GM23338 (cell line): ENCODE data around the gene UQCRC1. TPM values are rescaled to one million over a fixed set of nuclear protein-coding genes. Genes with fewer than 3 reads are reported as not detected.

ENCODE experiments used
- ATAC-seq: fragments of 200-7000 bp; cut with Tn5 transposase; 3 replicates; pipeline ENCODE4 v1.9.1; 2020
- DNase-seq: peaks from one replicate; pipeline ENCODE4 v3.0.0-alpha.2; 2015; ENCODE audit warnings: low spot score
- H2AFZ ChIP-seq: fragments of 200-600 bp; sonication (generic); 2 replicates; pipeline ENCODE4 v1.8.0; 2016; ENCODE audit warnings: antibody characterized with exemption, mild to moderate bottlenecking, moderate library complexity
- H3F3A ChIP-seq: fragments of 200-600 bp; sonication (generic); replicated peaks from 2 replicates; pipeline ENCODE4 v1.8.0; 2017; ENCODE audit warnings: antibody characterized with exemption, mixed run types, low read depth
- H3K27ac ChIP-seq: fragments of 200-600 bp; sonication (generic); 2 replicates; pipeline ENCODE4 v1.6.1; 2016; ENCODE audit warnings: low read depth
- H3K27me3 ChIP-seq: fragments of 200-600 bp; sonication (generic); 2 replicates; pipeline ENCODE4 v1.8.0; 2016; ENCODE audit warnings: mild to moderate bottlenecking, mixed run types, moderate library complexity; ENCODE audit not compliant: insufficient read depth
- H3K36me3 ChIP-seq: fragments of 200-600 bp; sonication (generic); 2 replicates; pipeline ENCODE4 v1.8.0; 2016; ENCODE audit warnings: mild to moderate bottlenecking; ENCODE audit not compliant: insufficient read depth
- H3K4me1 ChIP-seq: fragments of 200-600 bp; sonication (generic); 2 replicates; pipeline ENCODE4 v1.8.0; 2016; ENCODE audit warnings: mild to moderate bottlenecking, moderate library complexity; ENCODE audit not compliant: insufficient read depth
- H3K4me2 ChIP-seq: fragments of 200-600 bp; sonication (generic); 2 replicates; pipeline ENCODE4 v1.7.1; 2017; ENCODE audit warnings: mixed run types
- H3K4me3 ChIP-seq: fragments of 200-600 bp; sonication (generic); 2 replicates; pipeline ENCODE4 v1.6.1; 2016; ENCODE audit warnings: mixed run types
- H3K79me2 ChIP-seq: fragments of 200-600 bp; sonication (generic); replicated peaks from 2 replicates; pipeline ENCODE4 v1.8.0; 2017; ENCODE audit warnings: mild to moderate bottlenecking; ENCODE audit not compliant: insufficient read depth
- H3K9me2 ChIP-seq: fragments of 200-600 bp; sonication (generic); 2 replicates; pipeline ENCODE4 v1.8.0; 2017; ENCODE audit not compliant: insufficient read depth
- H4K20me1 ChIP-seq: fragments of 200-600 bp; sonication (generic); replicated peaks from 2 replicates; pipeline ENCODE4 v1.8.0; 2017; ENCODE audit warnings: mild to moderate bottlenecking; ENCODE audit not compliant: insufficient read depth
- H3K27ac Mint-ChIP-seq: 2 replicates; pipeline ENCODE4 v1.8.0; 2020; ENCODE audit warnings: inconsistent platforms, mild to moderate bottlenecking, moderate library complexity, mixed read lengths
- H3K27me3 Mint-ChIP-seq: 3 replicates; pipeline ENCODE4 v1.8.0; 2022; ENCODE audit warnings: low read depth, mild to moderate bottlenecking, moderate library complexity, mixed read lengths, inconsistent platforms; ENCODE audit not compliant: insufficient read depth, poor library complexity
- H3K36me3 Mint-ChIP-seq: 3 replicates; pipeline ENCODE4 v1.8.0; 2021; ENCODE audit warnings: low read depth, mild to moderate bottlenecking, inconsistent platforms, moderate library complexity, mixed read lengths
- H3K4me1 Mint-ChIP-seq: 3 replicates; pipeline ENCODE4 v1.8.0; 2020; ENCODE audit warnings: mild to moderate bottlenecking, inconsistent platforms, mixed read lengths
- H3K4me3 Mint-ChIP-seq: 3 replicates; pipeline ENCODE4 v1.8.0; 2021; ENCODE audit warnings: moderate library complexity, mild to moderate bottlenecking, inconsistent platforms, mixed read lengths
- H3K9me3 Mint-ChIP-seq: 3 replicates; pipeline ENCODE4 v1.8.0; 2020; ENCODE audit warnings: moderate library complexity, mild to moderate bottlenecking, inconsistent platforms, mixed read lengths
- CREB1 ChIP-seq: fragments of 250-450 bp; sonication (Bioruptor Pico); IDR thresholded peaks from 2 replicates; pipeline ENCODE4 v1.5.0; 2020; ENCODE audit warnings: low read depth, mild to moderate bottlenecking, moderate library complexity
- ETS1 ChIP-seq: IDR thresholded peaks from 2 replicates; pipeline ENCODE4 v1.6.1; 2016; ENCODE audit warnings: antibody characterized with exemption
- EZH2 ChIP-seq: fragments of 200-600 bp; sonication (generic); IDR thresholded peaks from one replicate; pipeline ENCODE4 v1.8.0; 2017; ENCODE audit warnings: antibody characterized with exemption, mild to moderate bottlenecking, low read depth; ENCODE audit not compliant: unreplicated experiment
- JUNB ChIP-seq: IDR thresholded peaks from one replicate; pipeline ENCODE4 v1.6.1; 2016; ENCODE audit warnings: antibody characterized with exemption; ENCODE audit not compliant: unreplicated experiment
- POLR2AphosphoS5 ChIP-seq: IDR thresholded peaks from 2 replicates; pipeline ENCODE4 v1.6.1; 2016; ENCODE audit warnings: antibody characterized with exemption, low read depth
- ZNF114 ChIP-seq: fragments of 250-450 bp; sonication (Bioruptor Pico); IDR thresholded peaks from 2 replicates; pipeline ENCODE4 v1.5.0; 2020; ENCODE audit warnings: mild to moderate bottlenecking, moderate library complexity
- ZNF331 ChIP-seq: fragments of 250-450 bp; sonication (Bioruptor Pico); IDR thresholded peaks from 2 replicates; pipeline ENCODE4 v1.5.0; 2020; ENCODE audit warnings: low read depth, mild to moderate bottlenecking, moderate library complexity
- polyA plus RNA-seq: library from polyadenylated mRNA; unstranded; fragments of >200 nt; fragmentation: Nextera tagmentation; extraction: Ambion mirVana; gene quantifications from 2 replicates; pipeline ENCODE4 v1.2.1, GENCODE V29; 2016
- total RNA-seq: library from RNA; depleted of rRNA; stranded (reverse); fragments of >200 nt; shearing (Covaris generic); gene quantifications from 2 replicates; pipeline ENCODE4 v1.2.3, GENCODE V29; 2014
- TF ChIP-seq, protein P1 (sequence below): fragments of 250-450 bp; sonication (Bioruptor Pico); IDR thresholded peaks from 2 replicates; pipeline ENCODE4 v1.5.0; 2020; ENCODE audit warnings: mild to moderate bottlenecking, moderate library complexity
- TF ChIP-seq, protein P2 (sequence below), 2 experiments: fragments of 200-600 bp in 1 of 2; sonication (generic) in 1 of 2; conservative IDR thresholded peaks; 2 replicates each; pipeline versions ENCODE4 v1.5.1 to v1.6.1; 2016 to 2017; ENCODE audit warnings: antibody characterized with exemption in 2 of 2, low read depth in 2 of 2, mild to moderate bottlenecking in 2 of 2, moderate library complexity in 1 of 2

The UQCRC1 gene
- total and polyA plus RNA-seq, 2 experiments from 2014 or later: 232 to 439 TPM

GRCh38 chr3:48596676-48597407, 12.6 kb downstream of the UQCRC1 start:
- TF ChIP-seq CREB1 (CRISPR knock-in tag): no peak
- no peak for TF ChIP-seq ETS1
- TF ChIP-seq JUNB: no peak
- TF ChIP-seq, protein P1, sequence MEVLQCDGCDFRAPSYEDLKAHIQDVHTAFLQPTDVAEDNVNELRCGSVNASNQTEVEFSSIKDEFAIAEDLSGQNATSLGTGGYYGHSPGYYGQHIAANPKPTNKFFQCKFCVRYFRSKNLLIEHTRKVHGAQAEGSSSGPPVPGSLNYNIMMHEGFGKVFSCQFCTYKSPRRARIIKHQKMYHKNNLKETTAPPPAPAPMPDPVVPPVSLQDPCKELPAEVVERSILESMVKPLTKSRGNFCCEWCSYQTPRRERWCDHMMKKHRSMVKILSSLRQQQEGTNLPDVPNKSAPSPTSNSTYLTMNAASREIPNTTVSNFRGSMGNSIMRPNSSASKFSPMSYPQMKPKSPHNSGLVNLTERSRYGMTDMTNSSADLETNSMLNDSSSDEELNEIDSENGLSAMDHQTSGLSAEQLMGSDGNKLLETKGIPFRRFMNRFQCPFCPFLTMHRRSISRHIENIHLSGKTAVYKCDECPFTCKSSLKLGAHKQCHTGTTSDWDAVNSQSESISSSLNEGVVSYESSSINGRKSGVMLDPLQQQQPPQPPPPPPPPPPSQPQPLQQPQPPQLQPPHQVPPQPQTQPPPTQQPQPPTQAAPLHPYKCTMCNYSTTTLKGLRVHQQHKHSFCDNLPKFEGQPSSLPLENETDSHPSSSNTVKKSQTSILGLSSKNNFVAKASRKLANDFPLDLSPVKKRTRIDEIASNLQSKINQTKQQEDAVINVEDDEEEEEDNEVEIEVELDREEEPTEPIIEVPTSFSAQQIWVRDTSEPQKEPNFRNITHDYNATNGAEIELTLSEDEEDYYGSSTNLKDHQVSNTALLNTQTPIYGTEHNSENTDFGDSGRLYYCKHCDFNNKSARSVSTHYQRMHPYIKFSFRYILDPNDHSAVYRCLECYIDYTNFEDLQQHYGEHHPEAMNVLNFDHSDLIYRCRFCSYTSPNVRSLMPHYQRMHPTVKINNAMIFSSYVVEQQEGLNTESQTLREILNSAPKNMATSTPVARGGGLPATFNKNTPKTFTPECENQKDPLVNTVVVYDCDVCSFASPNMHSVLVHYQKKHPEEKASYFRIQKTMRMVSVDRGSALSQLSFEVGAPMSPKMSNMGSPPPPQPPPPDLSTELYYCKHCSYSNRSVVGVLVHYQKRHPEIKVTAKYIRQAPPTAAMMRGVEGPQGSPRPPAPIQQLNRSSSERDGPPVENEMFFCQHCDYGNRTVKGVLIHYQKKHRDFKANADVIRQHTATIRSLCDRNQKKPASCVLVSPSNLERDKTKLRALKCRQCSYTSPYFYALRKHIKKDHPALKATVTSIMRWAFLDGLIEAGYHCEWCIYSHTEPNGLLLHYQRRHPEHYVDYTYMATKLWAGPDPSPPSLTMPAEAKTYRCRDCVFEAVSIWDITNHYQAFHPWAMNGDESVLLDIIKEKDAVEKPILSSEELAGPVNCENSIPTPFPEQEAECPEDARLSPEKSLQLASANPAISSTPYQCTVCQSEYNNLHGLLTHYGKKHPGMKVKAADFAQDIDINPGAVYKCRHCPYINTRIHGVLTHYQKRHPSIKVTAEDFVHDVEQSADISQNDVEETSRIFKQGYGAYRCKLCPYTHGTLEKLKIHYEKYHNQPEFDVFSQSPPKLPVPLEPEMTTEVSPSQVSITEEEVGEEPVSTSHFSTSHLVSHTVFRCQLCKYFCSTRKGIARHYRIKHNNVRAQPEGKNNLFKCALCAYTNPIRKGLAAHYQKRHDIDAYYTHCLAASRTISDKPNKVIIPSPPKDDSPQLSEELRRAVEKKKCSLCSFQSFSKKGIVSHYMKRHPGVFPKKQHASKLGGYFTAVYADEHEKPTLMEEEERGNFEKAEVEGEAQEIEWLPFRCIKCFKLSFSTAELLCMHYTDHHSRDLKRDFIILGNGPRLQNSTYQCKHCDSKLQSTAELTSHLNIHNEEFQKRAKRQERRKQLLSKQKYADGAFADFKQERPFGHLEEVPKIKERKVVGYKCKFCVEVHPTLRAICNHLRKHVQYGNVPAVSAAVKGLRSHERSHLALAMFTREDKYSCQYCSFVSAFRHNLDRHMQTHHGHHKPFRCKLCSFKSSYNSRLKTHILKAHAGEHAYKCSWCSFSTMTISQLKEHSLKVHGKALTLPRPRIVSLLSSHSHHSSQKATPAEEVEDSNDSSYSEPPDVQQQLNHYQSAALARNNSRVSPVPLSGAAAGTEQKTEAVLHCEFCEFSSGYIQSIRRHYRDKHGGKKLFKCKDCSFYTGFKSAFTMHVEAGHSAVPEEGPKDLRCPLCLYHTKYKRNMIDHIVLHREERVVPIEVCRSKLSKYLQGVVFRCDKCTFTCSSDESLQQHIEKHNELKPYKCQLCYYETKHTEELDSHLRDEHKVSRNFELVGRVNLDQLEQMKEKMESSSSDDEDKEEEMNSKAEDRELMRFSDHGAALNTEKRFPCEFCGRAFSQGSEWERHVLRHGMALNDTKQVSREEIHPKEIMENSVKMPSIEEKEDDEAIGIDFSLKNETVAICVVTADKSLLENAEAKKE (CRISPR knock-in tag): no peak
- no peak for TF ChIP-seq EZH2
- no peak for TF ChIP-seq POLR2AphosphoS5
- no peak for TF ChIP-seq ZNF331 (CRISPR knock-in tag)
- no peak for TF ChIP-seq ZNF114 (CRISPR knock-in tag)
- TF ChIP-seq, protein P2, sequence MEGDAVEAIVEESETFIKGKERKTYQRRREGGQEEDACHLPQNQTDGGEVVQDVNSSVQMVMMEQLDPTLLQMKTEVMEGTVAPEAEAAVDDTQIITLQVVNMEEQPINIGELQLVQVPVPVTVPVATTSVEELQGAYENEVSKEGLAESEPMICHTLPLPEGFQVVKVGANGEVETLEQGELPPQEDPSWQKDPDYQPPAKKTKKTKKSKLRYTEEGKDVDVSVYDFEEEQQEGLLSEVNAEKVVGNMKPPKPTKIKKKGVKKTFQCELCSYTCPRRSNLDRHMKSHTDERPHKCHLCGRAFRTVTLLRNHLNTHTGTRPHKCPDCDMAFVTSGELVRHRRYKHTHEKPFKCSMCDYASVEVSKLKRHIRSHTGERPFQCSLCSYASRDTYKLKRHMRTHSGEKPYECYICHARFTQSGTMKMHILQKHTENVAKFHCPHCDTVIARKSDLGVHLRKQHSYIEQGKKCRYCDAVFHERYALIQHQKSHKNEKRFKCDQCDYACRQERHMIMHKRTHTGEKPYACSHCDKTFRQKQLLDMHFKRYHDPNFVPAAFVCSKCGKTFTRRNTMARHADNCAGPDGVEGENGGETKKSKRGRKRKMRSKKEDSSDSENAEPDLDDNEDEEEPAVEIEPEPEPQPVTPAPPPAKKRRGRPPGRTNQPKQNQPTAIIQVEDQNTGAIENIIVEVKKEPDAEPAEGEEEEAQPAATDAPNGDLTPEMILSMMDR (conservative IDR thresholded peaks at IDR 0.05; ENCODE audit: low read depth in 2 of 2): no peak
- Mint-ChIP-seq H3K4me1 (peaks cover 12% of the 10 kb centered on the region), H3K36me3 (peaks cover 39% of the 10 kb centered on the region), H3K27me3 (peaks cover 23% of the 10 kb centered on the region), H3K4me3 (no peak overlapping the region), H3K9me3 (no peaks in the 10 kb centered on the region), H3K27ac (peak overlapping the region; percentile 7; the same call in 1 of the 2 replicates)
- 0 out of 2 replicates have a peak, but pooled peaks cover 7% of the 10 kb centered on the region for H3F3A ChIP-seq
- no peak overlapping the region for H3K4me3 ChIP-seq
- H3K79me2 ChIP-seq: no peaks in the 10 kb centered on the region
- peaks cover 6% of the 10 kb centered on the region; the same call in 1 of the 2 replicates for H3K36me3 ChIP-seq
- H3K9me2 ChIP-seq: no peaks in the 10 kb centered on the region
- ATAC-seq (no peak), DNase-seq (no peak)
- H3K4me2 ChIP-seq: no peak overlapping the region
- no peak overlapping the region for H3K27ac ChIP-seq
- H3K4me1 ChIP-seq: peaks cover 17% of the 10 kb centered on the region; the same call in 1 of the 2 replicates
- peaks cover 5% of the 10 kb centered on the region for H4K20me1 ChIP-seq
- H3K27me3 ChIP-seq: peaks cover 11% of the 10 kb centered on the region; the same call in 1 of the 2 replicates
- H2AFZ ChIP-seq: no peak overlapping the region
